Measurements from ENCODE around the gene ZNF90. TPM values are rescaled to one million over a fixed set of nuclear protein-coding genes. Genes with fewer than 3 reads are reported as not detected.

ZNF90 gene
- total and polyA plus RNA-seq, 4 donors = 0.13 to 1.8 (median 0.17) TPM

Small RNAs within 50 kb of the gene (small RNA-seq; reads per million reads assigned to genes)
- not detected for gene AC006539.3

Other genes with a start within 250 kb of the ZNF90 start
- gene ZNF253, start 212.1 kb upstream of the ZNF90 start, total RNA-seq = 1 to 10 TPM; 3.3 to 3.7 TPM
- gene ZNF253, start 212.1 kb upstream of the ZNF90 start, polyA plus RNA-seq = 1 to 10 TPM; 1.7 to 2.4 TPM
- gene ZNF93, start 177.1 kb upstream of the ZNF90 start, total RNA-seq = 1 to 10 TPM in 1 of 2 donors, under 1 TPM in 1; 0.67 to 3.2 TPM
- under 1 TPM; 0.24 to 0.61 TPM for gene ZNF93, start 177.1 kb upstream of the ZNF90 start, polyA plus RNA-seq
- 1 to 10 TPM; 2.1 to 5.2 TPM for gene ZNF682, start 38.5 kb upstream of the ZNF90 start, total RNA-seq
- 1 to 10 TPM; 1.3 to 2.2 TPM for gene ZNF682, start 38.5 kb upstream of the ZNF90 start, polyA plus RNA-seq
- 1 to 10 TPM in 1 of 2 donors, under 1 TPM in 1; 0.75 to 2.8 TPM for gene ZNF486, start 89.2 kb downstream of the ZNF90 start, total RNA-seq
- under 1 TPM; 0.31 to 0.38 TPM for gene ZNF486, start 89.2 kb downstream of the ZNF90 start, polyA plus RNA-seq